DND-41 (cell line): ENCODE results near the gene HOXC11.

Experiments used
- EZH2 ChIP-seq: IDR thresholded peaks from 3 replicates; pipeline ENCODE4 v1.6.1; 2012; ENCODE audit warnings: borderline replicate concordance, low read depth, mild to moderate bottlenecking, moderate library complexity, low read length, inconsistent platforms; ENCODE audit not compliant: severe bottlenecking
- TF ChIP-seq, protein P1 (sequence below): IDR thresholded peaks from 2 replicates; pipeline ENCODE4 v1.5.1; 2012; ENCODE audit warnings: borderline replicate concordance, low read length, moderate library complexity, mild to moderate bottlenecking; ENCODE audit not compliant: poor library complexity, severe bottlenecking; ENCODE audit errors: extremely low read depth

DNA sequence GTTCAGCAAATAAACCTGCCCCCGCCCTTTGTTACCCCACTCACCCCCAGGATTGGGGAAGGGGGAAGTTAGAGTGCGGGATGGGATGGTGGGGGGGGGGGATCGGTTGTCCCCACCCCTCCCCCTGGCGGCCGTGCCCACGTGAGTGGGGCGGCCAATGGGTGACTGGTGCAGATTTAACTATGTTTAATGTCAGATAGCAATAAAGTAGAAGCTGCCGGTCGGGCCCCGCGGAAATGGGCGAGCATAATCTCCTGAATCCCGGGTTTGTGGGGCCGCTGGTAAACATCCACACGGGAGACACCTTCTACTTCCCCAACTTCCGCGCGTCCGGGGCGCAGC is 18.3 kb upstream of the HOXC11 start, which contains the start of gene HOXC12:
- TF ChIP-seq EZH2, result no peak
- TF ChIP-seq, protein P1, sequence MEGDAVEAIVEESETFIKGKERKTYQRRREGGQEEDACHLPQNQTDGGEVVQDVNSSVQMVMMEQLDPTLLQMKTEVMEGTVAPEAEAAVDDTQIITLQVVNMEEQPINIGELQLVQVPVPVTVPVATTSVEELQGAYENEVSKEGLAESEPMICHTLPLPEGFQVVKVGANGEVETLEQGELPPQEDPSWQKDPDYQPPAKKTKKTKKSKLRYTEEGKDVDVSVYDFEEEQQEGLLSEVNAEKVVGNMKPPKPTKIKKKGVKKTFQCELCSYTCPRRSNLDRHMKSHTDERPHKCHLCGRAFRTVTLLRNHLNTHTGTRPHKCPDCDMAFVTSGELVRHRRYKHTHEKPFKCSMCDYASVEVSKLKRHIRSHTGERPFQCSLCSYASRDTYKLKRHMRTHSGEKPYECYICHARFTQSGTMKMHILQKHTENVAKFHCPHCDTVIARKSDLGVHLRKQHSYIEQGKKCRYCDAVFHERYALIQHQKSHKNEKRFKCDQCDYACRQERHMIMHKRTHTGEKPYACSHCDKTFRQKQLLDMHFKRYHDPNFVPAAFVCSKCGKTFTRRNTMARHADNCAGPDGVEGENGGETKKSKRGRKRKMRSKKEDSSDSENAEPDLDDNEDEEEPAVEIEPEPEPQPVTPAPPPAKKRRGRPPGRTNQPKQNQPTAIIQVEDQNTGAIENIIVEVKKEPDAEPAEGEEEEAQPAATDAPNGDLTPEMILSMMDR, result no peak
